H9 (cell line): Measurements from ENCODE around the gene NCAM2. TPM values are rescaled to one million over a fixed set of nuclear protein-coding genes. Genes with fewer than 3 reads are reported as not detected.

Source experiments
- DNase-seq: peaks from one replicate; pipeline ENCODE4 v3.0.0-alpha.2; 2017
- H2AFZ ChIP-seq: one replicate; pipeline ENCODE4 v1.6.1; 2013; ENCODE audit warnings: mild to moderate bottlenecking, low read length, control low read depth, moderate library complexity
- H2AK5ac ChIP-seq: 2 replicates; pipeline ENCODE4 v1.6.1; 2013; ENCODE audit warnings: low read length, control low read depth, mixed read lengths; ENCODE audit not compliant: insufficient read length
- H2BK120ac ChIP-seq: one replicate; pipeline ENCODE4 v1.6.1; 2013; ENCODE audit warnings: low read depth, mild to moderate bottlenecking, low read length, control low read depth, inconsistent platforms; ENCODE audit not compliant: poor library complexity, severe bottlenecking
- H2BK12ac ChIP-seq: 2 replicates; pipeline ENCODE4 v1.6.1; 2013; ENCODE audit warnings: low read length, control low read depth, mixed read lengths, low read depth; ENCODE audit not compliant: insufficient read length
- H2BK15ac ChIP-seq: 2 replicates; pipeline ENCODE4 v1.6.1; 2013; ENCODE audit warnings: low read depth, low read length, control low read depth
- H2BK20ac ChIP-seq: one replicate; pipeline ENCODE4 v1.6.1; 2013; ENCODE audit warnings: low read depth, mild to moderate bottlenecking, low read length, control low read depth, inconsistent platforms; ENCODE audit not compliant: poor library complexity, severe bottlenecking
- H2BK5ac ChIP-seq: 2 replicates; pipeline ENCODE4 v1.6.1; 2013; ENCODE audit warnings: low read length, control low read depth, mixed read lengths; ENCODE audit not compliant: insufficient read length
- H3K14ac ChIP-seq: 2 replicates; pipeline ENCODE4 v1.6.1; 2013; ENCODE audit warnings: low read length, control low read depth; ENCODE audit not compliant: insufficient read depth
- H3K18ac ChIP-seq: 2 replicates; pipeline ENCODE4 v1.6.1; 2013; ENCODE audit warnings: low read depth, mild to moderate bottlenecking, mixed read lengths, low read length, control low read depth; ENCODE audit not compliant: insufficient read length
- H3K23ac ChIP-seq: 2 replicates; pipeline ENCODE4 v1.6.1; 2013; ENCODE audit warnings: low read length, control low read depth, mixed read lengths, low read depth; ENCODE audit not compliant: insufficient read length
- H3K23me2 ChIP-seq: 2 replicates; pipeline ENCODE4 v1.6.1; 2013; ENCODE audit warnings: low read depth, mild to moderate bottlenecking, mixed read lengths, low read length, control low read depth; ENCODE audit not compliant: insufficient read length, poor library complexity, severe bottlenecking
- H3K27ac ChIP-seq: 2 replicates; pipeline ENCODE4 v1.5.1; 2013; ENCODE audit warnings: low read length, control low read depth, mixed read lengths, low read depth; ENCODE audit not compliant: insufficient read length
- H3K27me3 ChIP-seq: 2 replicates; pipeline ENCODE4 v1.6.1; 2013; ENCODE audit warnings: low read length, control low read depth, inconsistent platforms; ENCODE audit not compliant: insufficient read depth
- H3K4ac ChIP-seq: 2 replicates; pipeline ENCODE4 v1.6.1; 2013; ENCODE audit warnings: low read depth, mild to moderate bottlenecking, control low read depth, inconsistent platforms, low read length, moderate library complexity
- H3K4me1 ChIP-seq: 2 replicates; pipeline ENCODE4 v1.6.1; 2013; ENCODE audit warnings: low read length, control low read depth, inconsistent platforms; ENCODE audit not compliant: insufficient read depth
- H3K4me2 ChIP-seq: 2 replicates; pipeline ENCODE4 v1.6.1; 2013; ENCODE audit warnings: low read length, control low read depth, mixed read lengths; ENCODE audit not compliant: insufficient read length, insufficient read depth
- H3K56ac ChIP-seq: 2 replicates; pipeline ENCODE4 v1.6.1; 2013; ENCODE audit warnings: low read depth, mild to moderate bottlenecking, mixed read lengths, low read length, control low read depth; ENCODE audit not compliant: insufficient read length
- H3K79me1 ChIP-seq: 2 replicates; pipeline ENCODE4 v1.6.1; 2013; ENCODE audit warnings: low read depth, mild to moderate bottlenecking, moderate library complexity, low read length, control low read depth, inconsistent platforms; ENCODE audit not compliant: insufficient read depth, poor library complexity, severe bottlenecking
- H3K79me2 ChIP-seq: 2 replicates; pipeline ENCODE4 v1.6.1; 2013; ENCODE audit warnings: low read length, control low read depth, inconsistent platforms; ENCODE audit not compliant: insufficient read depth
- H3K9ac ChIP-seq: 2 replicates; pipeline ENCODE4 v1.6.1; 2013; ENCODE audit warnings: low read length, control low read depth, mixed read lengths; ENCODE audit not compliant: insufficient read length; ENCODE audit errors: extremely low read depth
- H3K9me3 ChIP-seq: one replicate; pipeline ENCODE4 v1.6.1; 2013; ENCODE audit warnings: low read depth, low read length, inconsistent platforms; ENCODE audit not compliant: control insufficient read depth
- H3T11ph ChIP-seq: one replicate; pipeline ENCODE4 v1.6.1; 2013; ENCODE audit warnings: mild to moderate bottlenecking, low read length, control low read depth, inconsistent platforms
- H4K20me1 ChIP-seq: one replicate; pipeline ENCODE4 v1.6.1; 2013; ENCODE audit not compliant: control insufficient read depth, insufficient read length, insufficient read depth
- H4K5ac ChIP-seq: 2 replicates; pipeline ENCODE4 v1.6.1; 2013; ENCODE audit warnings: low read depth, mild to moderate bottlenecking, mixed read lengths, low read length, control low read depth; ENCODE audit not compliant: insufficient read length
- H4K8ac ChIP-seq: replicated peaks from 2 replicates; pipeline ENCODE4 v1.6.1; 2013; ENCODE audit warnings: low read length, control low read depth, mixed read lengths, low read depth; ENCODE audit not compliant: insufficient read length
- H4K91ac ChIP-seq: 2 replicates; pipeline ENCODE4 v1.6.1; 2013; ENCODE audit warnings: low read depth, mild to moderate bottlenecking, moderate library complexity, mixed read lengths, low read length, control low read depth; ENCODE audit not compliant: insufficient read length
- H3K27ac Mint-ChIP-seq, 3 experiments: 2 replicates in 2 of 3; 3 replicates in 1 of 3; pipeline ENCODE4 v1.8.0; 2020 to 2021; ENCODE audit warnings: mixed read lengths in 3 of 3, mild to moderate bottlenecking in 1 of 3, moderate library complexity in 1 of 3
- H3K27me3 Mint-ChIP-seq: 2 replicates; pipeline ENCODE4 v1.8.0; 2021; ENCODE audit warnings: low read depth, mild to moderate bottlenecking, moderate library complexity, mixed read lengths
- H3K36me3 Mint-ChIP-seq, 3 experiments: 2 replicates in 2 of 3; 3 replicates in 1 of 3; pipeline ENCODE4 v1.8.0; 2020 to 2021; ENCODE audit warnings: low read depth in 3 of 3, mixed read lengths in 3 of 3; ENCODE audit not compliant: insufficient read depth in 1 of 3
- H3K4me1 Mint-ChIP-seq, 2 experiments: 2 replicates each; pipeline ENCODE4 v1.8.0; 2020; ENCODE audit warnings: mixed read lengths in 2 of 2
- H3K4me3 Mint-ChIP-seq, 2 experiments: 2 replicates in 1 of 2; 3 replicates in 1 of 2; pipeline ENCODE4 v1.8.0; 2020 to 2021; ENCODE audit warnings: mild to moderate bottlenecking in 2 of 2, mixed read lengths in 2 of 2, moderate library complexity in 1 of 2
- H3K9me3 Mint-ChIP-seq, 2 experiments: 2 replicates in 1 of 2; 3 replicates in 1 of 2; pipeline ENCODE4 v1.8.0; 2020; ENCODE audit warnings: mild to moderate bottlenecking in 2 of 2, mixed read lengths in 2 of 2, moderate library complexity in 1 of 2
- CTCF ChIP-seq: fragments of 200-600 bp; sonication (generic); conservative IDR thresholded peaks from 3 replicates; pipeline ENCODE4 v1.8.0; 2021; ENCODE audit warnings: antibody characterized with exemption, mild to moderate bottlenecking
- WGBS: extraction: QIAGEN DNeasy Blood & Tissue Kit; methylation state at CpG from one replicate; pipeline ENCODE4 v1.1.7; 2013; ENCODE audit warnings: missing lambda C conversion rate, low lambda C conversion rate, mixed read lengths; ENCODE audit not compliant: insufficient read length; ENCODE audit errors: extremely low coverage; 5-methylcytosine and 5-hydroxymethylcytosine counted together
- total RNA-seq: library from RNA; stranded (reverse); gene quantifications from 2 replicates; pipeline ENCODE4 v1.2.1, GENCODE V29; 2021

The NCAM2 gene
- total RNA-seq, 1 experiment from 2014 or later: 2.2 TPM

GRCh38 chr21:21039624-21040170, 41.5 kb downstream of the NCAM2 start:
- no peak overlapping the region for H3K14ac ChIP-seq
- no peak overlapping the region for H2BK120ac ChIP-seq
- no peak for DNase-seq
- no peak overlapping the region for H3K4me2 ChIP-seq
- H3K79me1 ChIP-seq: no peaks in the 10 kb centered on the region
- Mint-ChIP-seq H3K4me3 (no peak overlapping the region), H3K36me3 (peaks cover 0 to 4% (median 0%) of the 10 kb centered on the region in 3 experiments; a peak in 1 of 7 replicates), H3K27ac (no peak overlapping the region), H3K9me3 (no peaks in the 10 kb centered on the region; a peak in 1 of 5 replicates), H3K27me3 (no peaks in the 10 kb centered on the region), H3K4me1 (peaks cover 6 to 13% of the 10 kb centered on the region in 2 experiments)
- H2AFZ ChIP-seq: no peak overlapping the region
- no peak overlapping the region for H2AK5ac ChIP-seq
- H2BK5ac ChIP-seq: no peak overlapping the region
- H3K4me1 ChIP-seq: no peaks in the 10 kb centered on the region
- H3K23me2 ChIP-seq: no peaks in the 10 kb centered on the region
- H3K4ac ChIP-seq: no peak overlapping the region
- H3K27ac ChIP-seq: no peak overlapping the region
- H3T11ph ChIP-seq: no peak overlapping the region
- H3K9ac ChIP-seq: no peak overlapping the region
- H2BK12ac ChIP-seq: no peak overlapping the region
- no CpG with 5 or more reads among the region's 6 CpGs for WGBS
- no peaks in the 10 kb centered on the region for H4K20me1 ChIP-seq
- no peak overlapping the region for H4K91ac ChIP-seq
- H2BK20ac ChIP-seq: no peak overlapping the region
- H3K18ac ChIP-seq: no peak overlapping the region
- H2BK15ac ChIP-seq: no peak overlapping the region
- no peaks in the 10 kb centered on the region for H3K27me3 ChIP-seq
- TF ChIP-seq CTCF: no peak
- no peaks in the 10 kb centered on the region for H3K79me2 ChIP-seq
- H3K23ac ChIP-seq: no peak overlapping the region
- H3K9me3 ChIP-seq: no peaks in the 10 kb centered on the region
- no peak overlapping the region for H4K8ac ChIP-seq
- no peak overlapping the region for H4K5ac ChIP-seq
- no peak overlapping the region for H3K56ac ChIP-seq
